HepG2 (cell line): ENCODE results near the gene GNPDA1. TPM values are rescaled to one million over a fixed set of nuclear protein-coding genes. Genes with fewer than 3 reads are reported as not detected.

ENCODE experiments used
- ATF7 ChIP-seq, 2 experiments: fragments of 450-650 bp in 1 of 2; sonication (generic) in 1 of 2; formaldehyde crosslinking in 1 of 2; IDR thresholded peaks; 2 replicates each; pipeline versions ENCODE4 v1.4.0 to v1.6.1; 2016 to 2020; ENCODE audit warnings: antibody characterized with exemption in 1 of 2, mild to moderate bottlenecking in 1 of 2, missing genetic modification reagents in 1 of 2
- CAMTA2 ChIP-seq: sonication (generic); formaldehyde crosslinking; IDR thresholded peaks from 2 replicates; pipeline ENCODE4 v1.4.0; 2020; ENCODE audit warnings: mild to moderate bottlenecking, missing genetic modification reagents, borderline replicate concordance
- GTF2F1 ChIP-seq: fragments of 150-350 bp; IDR thresholded peaks from 2 replicates; pipeline ENCODE4 v1.6.1; 2014; ENCODE audit warnings: low read length
- HIC2 ChIP-seq: sonication (generic); formaldehyde crosslinking; IDR thresholded peaks from 2 replicates; pipeline ENCODE4 v1.9.0; 2022; ENCODE audit warnings: low read depth, missing genetic modification reagents
- HNF4A ChIP-seq: sonication (generic); formaldehyde crosslinking; IDR thresholded peaks from 2 replicates; pipeline ENCODE4 v1.4.0; 2020; ENCODE audit warnings: missing genetic modification reagents
- IKZF5 ChIP-seq: IDR thresholded peaks from 2 replicates; pipeline ENCODE4 v1.6.1; 2018; ENCODE audit warnings: missing genetic modification reagents, mild to moderate bottlenecking, missing compliant biosample characterization
- KLF11 ChIP-seq: IDR thresholded peaks from 2 replicates; pipeline ENCODE4 v1.6.1; 2016; ENCODE audit warnings: missing compliant biosample characterization
- MAF1 ChIP-seq: sonication (generic); formaldehyde crosslinking; IDR thresholded peaks from 2 replicates; pipeline ENCODE4 v1.5.0; 2020; ENCODE audit warnings: missing genetic modification reagents, borderline replicate concordance
- MED1 ChIP-seq: sonication (generic); formaldehyde crosslinking; IDR thresholded peaks from 2 replicates; pipeline ENCODE4 v1.4.0; 2020; ENCODE audit warnings: missing genetic modification reagents
- MXI1 ChIP-seq: IDR thresholded peaks from 3 replicates; pipeline ENCODE4 v1.6.1; 2012; ENCODE audit warnings: low read depth, low read length, inconsistent platforms, borderline replicate concordance
- POGK ChIP-seq: sonication (generic); formaldehyde crosslinking; conservative IDR thresholded peaks from 2 replicates; pipeline ENCODE4 v1.8.0; 2022; ENCODE audit warnings: mild to moderate bottlenecking, moderate library complexity, missing genetic modification reagents
- SMAD9 ChIP-seq: sonication (generic); formaldehyde crosslinking; IDR thresholded peaks from 2 replicates; pipeline ENCODE4 v1.5.1; 2020; ENCODE audit warnings: mild to moderate bottlenecking, missing genetic modification reagents
- TEF ChIP-seq: sonication (generic); formaldehyde crosslinking; IDR thresholded peaks from 2 replicates; pipeline ENCODE4 v1.5.0; 2020; ENCODE audit warnings: missing genetic modification reagents
- TFE3 ChIP-seq: IDR thresholded peaks from 2 replicates; pipeline ENCODE4 v1.6.1; 2016
- THAP11 ChIP-seq: IDR thresholded peaks from 2 replicates; pipeline ENCODE4 v1.6.1; 2016; ENCODE audit warnings: missing biosample characterization, missing genetic modification reagents
- ZFP1 ChIP-seq: IDR thresholded peaks from 2 replicates; pipeline ENCODE4 v1.6.1; 2016
- ZNF138 ChIP-seq: sonication (generic); formaldehyde crosslinking; IDR thresholded peaks from 2 replicates; pipeline ENCODE4 v1.5.0; 2020; ENCODE audit warnings: mild to moderate bottlenecking, low read depth, missing genetic modification reagents
- ZNF292 ChIP-seq: sonication (generic); formaldehyde crosslinking; IDR thresholded peaks from 2 replicates; pipeline ENCODE4 v1.8.1; 2022; ENCODE audit warnings: mild to moderate bottlenecking, low read depth, missing genetic modification reagents, borderline replicate concordance
- ZNF431 ChIP-seq: sonication (generic); formaldehyde crosslinking; IDR thresholded peaks from 2 replicates; pipeline ENCODE4 v1.9.0; 2022; ENCODE audit warnings: missing genetic modification reagents, low read depth, mild to moderate bottlenecking, borderline replicate concordance
- ZNF510 ChIP-seq: sonication (generic); formaldehyde crosslinking; IDR thresholded peaks from 2 replicates; pipeline ENCODE4 v1.4.0; 2020; ENCODE audit warnings: low read depth, mild to moderate bottlenecking, missing genetic modification reagents
- ZNF768 ChIP-seq: sonication (generic); formaldehyde crosslinking; IDR thresholded peaks from 2 replicates; pipeline ENCODE4 v1.4.0; 2020; ENCODE audit warnings: missing genetic modification reagents
- ZNF790 ChIP-seq: sonication (generic); formaldehyde crosslinking; IDR thresholded peaks from 2 replicates; pipeline ENCODE4 v1.8.0; 2022; ENCODE audit warnings: missing genetic modification reagents, mild to moderate bottlenecking, borderline replicate concordance
- ZNF883 ChIP-seq: sonication (generic); formaldehyde crosslinking; IDR thresholded peaks from 2 replicates; pipeline ENCODE4 v1.5.1; 2020; ENCODE audit warnings: mild to moderate bottlenecking, missing genetic modification reagents; ENCODE audit errors: not compliant biosample characterization
- polyA plus RNA-seq, 8 experiments: library from polyadenylated mRNA; depleted of rRNA in 3 of 8; stranded (reverse) in 7 of 8; unstranded in 1 of 8; fragments of >200 nt; fragmentation: Illumina TruSeq in 4 of 8; extraction: Trizol in 4 of 8; gene quantifications; 2 replicates each; pipeline versions ENCODE4 v1.2.1 to v1.2.3, GENCODE V29; 2011 to 2016; ENCODE audit warnings: low read depth in 4 of 8, missing spikeins in 1 of 8, mixed read lengths in 1 of 8; ENCODE audit not compliant: insufficient read depth in 1 of 8
- total RNA-seq, 5 experiments: library from RNA; depleted of rRNA; stranded (reverse); fragments of >200 nt; fragmentation: Illumina TruSeq; extraction: Trizol; gene quantifications; 2 replicates each; pipeline ENCODE4 v1.2.3, GENCODE V29; 2016; ENCODE audit warnings: low read depth in 1 of 5

GNPDA1 gene
- total and polyA plus RNA-seq, 2 of the 13 experiments (the other 11 are each of a cell fraction or from before 2014, with no cell fraction given), result 6.0 to 54.1 TPM

GRCh38 chr5:142013734-142014521, 1.1 kb upstream of the GNPDA1 start (continued):
- no peak for TF ChIP-seq MAF1
- no peak for TF ChIP-seq MXI1
- no peak for TF ChIP-seq ZNF510 (CRISPR knock-in tag)
- no peak for TF ChIP-seq ZNF790 (CRISPR knock-in tag)
- no peak for TF ChIP-seq ZNF138 (CRISPR knock-in tag)
- TF ChIP-seq TEF, result no peak
- no peak for TF ChIP-seq CAMTA2
- no peak for TF ChIP-seq ZNF292
- peak; percentile 31; the same call in 1 of the 2 replicates for TF ChIP-seq ZNF768 (CRISPR knock-in tag)
- peak; percentile 54; the same call in 1 of the 2 replicates for TF ChIP-seq HNF4A (CRISPR knock-in tag)
- TF ChIP-seq ZNF883 (CRISPR knock-in tag), result no peak
- TF ChIP-seq HIC2, result 0 out of 2 replicates have a peak, but pooled peaks have one; percentile 12
- TF ChIP-seq SMAD9, result no peak
- TF ChIP-seq TFE3 (CRISPR knock-in tag), result peak; percentile 45; the same call in 1 of the 2 replicates
- TF ChIP-seq ZNF431 (CRISPR knock-in tag), result no peak
- TF ChIP-seq ATF7 (IDR thresholded peaks at IDR 0.05), result 0 out of 2 replicates have a peak, but pooled peaks have one; percentile 50
- TF ChIP-seq ATF7 (CRISPR knock-in tag; IDR thresholded peaks at IDR 0.05), result no peak
- TF ChIP-seq KLF11 (CRISPR knock-in tag), result no peak
- TF ChIP-seq ZFP1 (CRISPR knock-in tag), result no peak
- 0 out of 2 replicates have a peak, but pooled peaks have one; percentile 24 for TF ChIP-seq POGK (CRISPR knock-in tag)
- 0 out of 2 replicates have a peak, but pooled peaks have one; percentile 10 for TF ChIP-seq IKZF5 (CRISPR knock-in tag)
- TF ChIP-seq GTF2F1, result no peak
- no peak for TF ChIP-seq THAP11 (CRISPR knock-in tag)
- no peak for TF ChIP-seq MED1
